Fibroblast of skin of back (primary cell): ENCODE measurements around the gene CNN1. TPM values are rescaled to one million over a fixed set of nuclear protein-coding genes. Genes with fewer than 3 reads are reported as not detected.
A peak's percentile ranks its signal among the peaks of the same experiment; 100 is the strongest.

Source experiments
- DNase-seq: peaks from one replicate; pipeline ENCODE4 v3.0.0-alpha.2; 2013
- polyA plus RNA-seq, 2 experiments: library from polyadenylated mRNA; unstranded; fragments of 120-200 nt; gene quantifications; one replicate each; pipeline ENCODE4 v1.2.1, GENCODE V29; 2013; ENCODE audit not compliant: insufficient read length in 2 of 2

CNN1 gene
- 709 TPM for polyA plus RNA-seq (2013, experiment 1 of 2; ENCODE audit: insufficient read length)
- 970 TPM for polyA plus RNA-seq (2013, experiment 2 of 2; ENCODE audit: insufficient read length)

DNA sequence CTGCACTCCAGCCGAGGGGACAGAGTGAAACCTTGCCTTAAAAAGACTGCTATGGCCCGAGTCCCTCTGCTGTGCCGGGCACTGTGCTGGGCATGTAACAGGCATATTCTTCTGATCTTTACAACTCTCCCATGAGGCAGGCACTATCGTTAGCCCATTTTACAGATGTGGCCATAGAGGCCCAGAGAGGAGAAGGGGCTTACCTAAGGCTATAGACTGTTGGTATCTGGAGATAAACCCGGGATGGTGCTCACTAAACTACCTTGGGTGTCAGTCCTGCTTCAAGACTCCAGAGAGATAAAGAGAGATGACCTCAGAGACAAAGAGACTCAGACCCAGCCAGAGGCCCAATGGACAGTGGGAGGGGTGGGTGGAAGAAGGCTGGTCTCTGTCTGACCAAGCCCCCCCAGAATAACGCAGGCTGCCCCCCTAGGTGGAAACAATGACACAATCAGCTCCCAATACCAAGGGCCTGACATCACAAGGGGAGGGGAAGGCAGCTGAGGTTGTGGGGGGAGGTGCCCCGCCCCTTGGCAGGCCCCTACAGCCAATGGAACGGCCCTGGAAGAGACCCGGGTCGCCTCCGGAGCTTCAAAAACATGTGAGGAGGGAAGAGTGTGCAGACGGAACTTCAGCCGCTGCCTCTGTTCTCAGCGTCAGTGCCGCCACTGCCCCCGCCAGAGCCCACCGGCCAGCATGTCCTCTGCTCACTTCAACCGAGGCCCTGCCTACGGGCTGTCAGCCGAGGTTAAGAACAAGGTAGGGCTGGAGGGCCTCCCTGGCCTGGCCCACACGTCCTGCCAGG lies at the start of gene CNN1:
Gene CNN1, plus strand, starts transcription at position 620 of the 805 bp plus-strand sequence. Its CDS starts 77 bp downstream, at position 697.
- DNase-seq = peak; percentile 97

DNA sequence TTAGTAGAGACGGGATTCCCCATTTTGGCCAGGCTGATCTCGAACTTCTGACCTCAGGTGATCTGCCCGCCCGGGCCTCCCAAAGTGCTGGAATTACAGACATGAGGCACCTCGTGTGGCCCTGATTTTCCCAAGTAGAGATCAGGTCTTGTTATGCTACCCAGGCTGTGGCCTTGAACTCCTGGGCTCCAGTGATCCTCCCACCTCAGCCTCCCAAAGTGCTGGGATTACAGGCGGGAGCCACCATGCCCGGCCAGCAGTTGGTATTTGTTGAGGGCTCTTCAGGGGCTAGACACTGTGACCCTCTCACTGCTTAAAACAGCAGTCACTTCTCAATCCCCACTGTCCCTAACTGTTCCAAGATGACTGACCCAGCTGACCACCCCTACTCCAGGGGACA lies 49.3 kb upstream of the CNN1 start:
- no peak for DNase-seq

DNA sequence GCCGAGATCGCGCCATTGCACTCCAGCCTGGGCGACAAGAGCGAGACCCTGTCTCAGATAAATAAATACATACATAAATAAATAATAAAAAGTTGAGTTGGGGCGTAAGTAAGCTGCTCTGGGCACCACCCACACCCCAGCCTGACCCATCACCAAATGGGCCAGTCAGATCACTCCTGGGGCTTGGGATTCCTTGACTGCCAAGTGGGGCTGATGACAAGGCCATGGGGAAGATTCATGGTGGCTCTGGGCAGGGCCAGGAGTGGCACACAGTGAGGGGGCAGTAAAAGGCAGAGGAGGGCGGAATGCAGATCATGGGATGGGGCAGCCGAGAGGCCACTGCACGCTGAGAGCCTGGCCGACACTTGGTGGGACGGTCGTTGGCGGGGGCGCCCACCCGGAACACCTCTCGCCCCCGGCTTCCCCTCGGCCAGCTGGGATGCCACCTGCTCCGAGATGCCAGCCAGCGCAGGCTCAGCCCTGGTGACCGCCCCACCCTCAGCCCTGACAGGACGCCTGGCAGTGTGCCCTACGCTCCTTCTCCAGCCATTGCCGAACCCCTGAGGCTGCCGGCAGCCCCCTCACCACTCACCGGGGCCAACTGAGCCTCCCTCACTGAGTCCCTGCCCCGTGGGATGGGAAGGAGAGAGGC lies 43.9 kb upstream of the CNN1 start:
- DNase-seq = no peak

DNA sequence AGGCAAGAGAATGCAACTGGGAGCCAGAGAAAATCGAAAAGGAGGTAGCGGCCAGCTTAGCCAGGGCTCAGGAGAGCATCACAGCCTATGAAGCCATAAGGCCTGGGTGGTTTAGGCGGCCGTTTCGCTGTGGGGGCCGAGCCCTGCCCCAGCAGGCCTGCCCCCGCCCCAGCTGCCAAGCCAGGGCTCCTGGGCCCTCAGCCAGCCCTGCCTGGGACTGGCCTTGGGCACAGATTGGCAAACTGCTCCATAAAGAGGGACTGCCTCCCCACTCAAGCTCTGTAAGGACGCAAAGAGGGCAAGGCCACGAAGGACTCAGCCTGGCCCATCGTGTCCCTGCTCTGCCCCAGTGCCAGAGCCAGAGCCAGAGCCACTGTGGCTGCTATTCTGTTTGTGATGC lies 43.2 kb upstream of the CNN1 start:
- no peak for DNase-seq

DNA sequence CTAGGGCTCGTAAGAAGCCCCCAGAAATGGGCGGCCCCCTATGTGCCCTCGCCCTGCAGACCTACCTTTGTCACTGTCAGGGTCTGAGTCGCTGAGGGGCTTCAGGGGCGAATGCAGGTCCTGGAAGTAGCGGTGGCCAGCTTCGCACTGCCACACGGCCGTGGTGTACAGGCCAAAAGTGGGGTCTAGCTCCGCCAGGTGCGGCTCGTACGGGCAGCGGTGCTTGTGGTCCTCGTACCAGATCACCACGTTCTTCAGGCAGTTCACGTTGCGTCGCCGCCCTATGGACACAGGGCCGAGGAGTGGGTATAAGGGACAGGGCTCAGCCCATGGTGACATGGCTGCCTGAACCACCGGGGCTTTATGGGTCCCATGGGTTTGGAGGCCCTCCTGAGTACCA lies 42.8 kb upstream of the CNN1 start:
- DNase-seq = no peak

DNA sequence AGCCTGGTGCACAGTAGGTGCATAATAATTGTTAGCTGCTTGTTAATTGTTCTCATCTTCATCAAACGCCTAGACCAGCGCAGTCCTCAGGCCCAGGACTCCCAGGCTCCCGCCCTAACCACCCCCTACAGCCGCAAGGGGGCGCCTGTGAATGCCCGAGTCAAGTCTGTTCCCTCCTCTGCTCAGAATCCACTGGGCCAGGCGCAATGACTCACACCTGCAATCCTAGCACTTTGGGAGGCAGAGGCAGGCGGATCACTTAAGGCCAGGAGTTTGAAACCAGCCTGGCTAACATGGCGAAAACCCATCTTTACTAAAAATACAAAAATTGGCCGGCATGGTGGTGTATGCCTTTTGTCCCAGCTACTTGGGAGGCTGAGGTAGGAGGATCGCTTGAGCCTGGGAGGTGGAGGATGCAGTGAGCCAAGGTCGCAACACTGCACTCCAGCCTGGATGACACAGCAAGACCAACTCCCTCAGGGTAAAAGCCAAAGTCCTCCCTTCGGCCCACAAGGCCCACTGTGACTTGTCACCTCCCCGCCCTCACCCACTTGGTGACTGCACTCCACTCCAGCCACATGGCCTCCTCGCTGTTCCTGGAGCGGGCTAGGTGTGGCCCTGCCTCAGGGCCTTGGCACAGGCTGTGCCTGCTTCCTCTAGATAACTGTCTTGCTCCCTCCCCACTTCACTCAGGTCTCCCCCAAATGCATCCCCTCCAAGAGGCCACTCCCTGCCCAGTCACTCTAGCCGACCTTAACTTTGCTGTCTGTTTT lies 42.1 kb upstream of the CNN1 start:
- DNase-seq = peak; percentile 85

DNA sequence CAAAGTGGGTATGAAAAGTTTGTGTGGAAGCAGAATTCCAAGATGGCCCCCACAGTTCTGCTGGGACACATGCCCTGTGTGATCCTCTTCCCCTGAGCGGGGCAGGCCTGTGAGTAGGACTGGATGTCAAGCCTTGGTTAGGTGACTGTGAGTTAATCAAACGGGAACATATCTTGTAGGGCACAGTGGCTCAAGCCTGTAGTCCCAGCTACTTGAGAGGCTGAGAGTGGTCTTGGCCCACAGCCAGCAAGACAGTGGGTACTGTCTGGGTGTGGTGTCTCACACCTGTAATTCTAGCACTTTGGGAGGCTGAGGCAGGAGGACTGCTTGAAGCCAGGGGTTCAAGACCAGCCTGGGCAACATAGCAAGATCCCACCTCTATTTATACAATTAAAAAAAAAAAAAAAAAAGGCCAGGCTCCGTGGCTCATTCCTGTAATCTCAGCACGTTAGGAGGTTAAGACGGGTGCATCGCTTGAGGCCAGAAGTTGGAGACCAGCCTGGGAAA lies 39.4 kb upstream of the CNN1 start:
- no peak for DNase-seq

DNA sequence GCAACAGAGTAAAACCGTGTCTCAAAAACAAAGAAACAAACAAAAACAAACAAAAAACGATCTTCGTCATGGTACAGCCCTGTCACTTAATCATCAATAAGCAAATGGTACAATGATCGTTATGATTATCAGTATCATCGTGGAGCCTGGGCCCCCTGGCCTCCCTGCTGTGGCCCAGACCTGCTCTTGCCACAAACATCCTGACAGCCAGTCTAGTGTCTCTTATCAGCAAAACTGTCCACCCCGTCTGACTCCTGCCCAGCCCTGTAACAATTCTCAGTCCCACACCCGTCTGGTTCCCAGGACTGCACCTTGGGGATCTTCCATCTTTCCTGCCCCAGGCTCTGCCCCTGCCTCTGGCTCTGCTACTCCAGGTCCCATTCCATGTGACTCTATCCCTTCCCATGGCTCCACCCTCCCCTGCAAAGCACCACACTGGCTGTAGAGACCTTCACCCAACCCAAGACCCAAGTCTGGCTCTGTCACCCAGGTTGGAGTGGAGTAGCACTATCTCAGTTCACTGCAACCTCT lies 38.7 kb upstream of the CNN1 start:
- no peak for DNase-seq

DNA sequence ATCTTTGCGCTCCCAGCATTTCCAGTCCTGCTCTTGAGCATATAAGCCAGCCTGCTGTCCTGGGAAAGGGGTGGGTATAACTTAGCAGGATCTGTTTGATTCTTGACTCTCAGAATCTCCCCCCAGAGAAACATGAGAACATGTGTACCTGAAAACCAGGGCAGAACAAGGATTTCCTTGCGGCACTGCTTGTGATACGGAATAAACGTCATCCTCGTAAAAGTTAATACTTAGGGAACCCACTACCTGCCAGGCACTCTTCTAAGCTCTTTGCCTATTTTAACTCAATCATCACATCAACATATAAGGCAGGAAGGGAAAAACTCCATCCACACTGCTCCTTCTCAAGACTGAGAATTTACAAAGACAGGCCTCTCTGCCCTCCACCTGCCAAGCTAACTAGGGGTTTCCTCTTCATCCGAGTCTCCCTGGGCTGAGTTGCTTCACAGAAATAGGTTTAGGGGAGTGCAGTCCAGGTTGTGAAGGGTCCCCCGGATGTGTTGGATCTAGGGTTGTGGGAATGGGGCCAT lies 34.1 kb upstream of the CNN1 start:
- no peak for DNase-seq

DNA sequence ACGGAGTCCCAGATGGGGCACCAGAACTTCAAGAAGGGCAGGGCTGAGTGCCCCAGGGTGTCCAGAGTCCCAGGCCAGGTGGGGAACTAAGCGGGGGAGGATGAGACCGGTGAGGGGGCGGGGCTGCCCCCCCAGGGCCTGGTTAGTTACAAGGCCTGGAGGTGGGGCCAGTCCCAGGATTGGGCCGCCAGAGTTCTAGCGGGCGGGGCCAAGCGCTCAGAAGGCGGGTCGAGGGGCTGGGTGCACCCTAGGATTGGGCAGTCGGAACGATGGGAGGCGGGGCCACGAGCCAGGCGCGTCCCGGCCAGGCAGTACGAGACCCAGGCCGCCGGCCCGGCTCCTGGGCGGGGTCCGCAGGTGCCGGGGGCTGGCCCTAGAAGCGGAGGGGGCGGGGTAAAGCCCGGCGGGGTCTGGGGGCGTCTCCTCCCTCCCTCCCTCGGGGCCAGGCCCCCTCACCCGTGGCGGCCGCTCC lies 33.6 kb upstream of the CNN1 start:
- peak; percentile 94 for DNase-seq

DNA sequence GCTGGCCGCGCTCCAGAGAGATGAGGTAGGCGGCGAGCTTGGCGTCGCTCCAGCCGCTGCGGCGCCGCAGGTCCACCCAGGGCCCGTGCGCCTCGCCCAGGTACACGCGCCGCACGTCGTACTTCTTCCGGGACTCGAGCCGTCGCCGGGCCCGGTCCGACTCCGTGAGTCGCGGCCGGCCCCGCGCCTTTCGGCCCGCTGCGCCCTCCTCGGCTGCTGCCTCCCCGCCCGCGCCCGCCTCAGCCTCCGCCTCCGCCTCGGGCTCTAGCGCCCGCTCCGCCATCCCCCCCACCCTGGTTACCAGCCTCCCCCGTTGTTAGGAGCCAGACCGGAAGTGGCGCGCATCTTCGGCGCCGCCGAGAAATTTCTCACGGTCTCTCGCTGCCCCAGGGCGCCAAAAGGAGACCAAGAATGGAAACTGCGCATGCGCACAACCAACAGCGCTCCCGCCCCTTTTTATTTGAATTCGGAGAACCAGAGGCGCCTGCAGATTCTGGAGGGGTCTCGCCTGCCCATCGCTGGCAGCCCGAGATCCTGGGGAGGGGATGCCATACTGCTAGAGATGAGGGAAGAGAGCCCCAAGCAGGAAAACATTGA lies 33.0 kb upstream of the CNN1 start, which contains the start of gene ZNF653:
Gene ZNF653, minus strand, starts transcription at position 336 of the 597 bp plus-strand sequence. Its CDS starts 53 bp downstream, at position 283.
- peak; percentile 95 for DNase-seq

DNA sequence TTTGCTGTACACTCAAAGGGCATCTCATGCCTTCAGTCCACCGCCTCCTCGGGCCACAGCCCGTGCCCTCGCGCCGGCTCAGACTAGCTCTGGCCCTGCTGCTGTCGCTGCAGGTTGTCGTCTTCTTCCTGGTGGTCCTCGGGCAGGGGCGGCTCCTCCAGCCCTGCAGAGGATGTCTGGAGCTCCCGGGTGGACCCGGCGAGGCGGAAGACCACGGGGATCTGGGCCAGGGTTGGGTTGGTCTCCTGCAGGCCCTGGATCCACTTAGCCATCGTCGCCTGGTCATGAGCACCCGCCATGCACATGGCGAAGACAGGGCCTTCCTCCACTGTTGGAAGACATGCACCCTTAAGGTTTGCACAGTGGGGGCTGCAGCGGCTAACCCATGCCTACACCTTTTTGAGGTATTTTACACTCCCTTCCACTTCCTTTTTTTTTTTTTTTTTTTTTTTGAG lies 32.5 kb upstream of the CNN1 start:
- DNase-seq = no peak

DNA sequence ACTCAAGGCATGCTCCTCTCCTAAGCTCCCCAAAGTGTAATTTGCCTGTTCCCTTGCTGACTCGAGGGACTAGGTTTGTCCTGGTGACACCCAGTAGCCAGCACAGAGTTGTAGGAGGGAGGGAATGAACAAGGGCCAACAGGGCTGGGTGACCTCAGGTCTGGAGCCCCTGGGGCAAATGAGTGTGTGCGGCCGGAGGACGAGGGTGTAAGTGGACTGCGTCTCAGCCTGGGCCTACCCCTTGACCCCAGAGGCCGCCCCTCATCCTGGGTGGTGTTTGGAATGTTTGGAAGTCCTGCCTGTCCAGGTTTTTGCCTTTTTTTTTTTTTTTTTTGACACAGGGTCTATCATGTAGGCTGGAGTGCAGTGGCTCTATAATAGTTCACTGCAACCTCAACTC lies 31.7 kb upstream of the CNN1 start:
- DNase-seq = no peak

DNA sequence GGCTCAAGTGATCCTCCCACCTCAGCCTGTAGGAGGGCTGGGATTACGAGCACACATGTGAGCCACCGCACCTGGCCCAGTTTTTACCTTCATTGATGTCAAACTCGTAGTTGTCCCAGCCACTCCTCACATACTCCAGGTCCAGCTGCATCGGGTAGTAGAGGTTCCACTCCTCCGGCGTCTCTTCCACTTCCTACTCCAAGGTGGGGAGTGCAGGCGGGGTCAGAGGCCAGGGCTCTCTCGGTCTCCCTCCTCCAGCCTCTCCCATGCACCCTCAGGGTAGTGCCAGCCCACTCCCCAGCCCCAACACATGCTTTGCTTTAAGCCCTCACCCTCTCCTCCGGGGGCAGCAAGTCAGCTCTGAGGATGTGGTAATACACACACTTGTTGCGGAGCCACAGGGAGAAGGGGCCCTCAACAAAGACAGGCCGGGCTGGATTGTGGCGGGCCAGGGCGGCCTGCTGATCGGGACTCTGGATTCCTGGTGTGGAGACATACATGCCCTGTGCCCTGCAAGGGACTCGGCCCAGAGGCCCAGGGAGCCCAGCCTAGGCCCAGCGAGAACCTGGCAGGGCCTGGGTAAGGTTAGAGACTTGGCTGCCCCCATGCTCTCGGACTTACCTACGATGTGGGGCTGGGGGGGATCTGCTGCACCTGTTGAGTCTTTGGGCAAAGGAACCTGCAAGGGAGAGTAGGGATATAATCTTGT lies 31.1 kb upstream of the CNN1 start:
- no peak for DNase-seq

DNA sequence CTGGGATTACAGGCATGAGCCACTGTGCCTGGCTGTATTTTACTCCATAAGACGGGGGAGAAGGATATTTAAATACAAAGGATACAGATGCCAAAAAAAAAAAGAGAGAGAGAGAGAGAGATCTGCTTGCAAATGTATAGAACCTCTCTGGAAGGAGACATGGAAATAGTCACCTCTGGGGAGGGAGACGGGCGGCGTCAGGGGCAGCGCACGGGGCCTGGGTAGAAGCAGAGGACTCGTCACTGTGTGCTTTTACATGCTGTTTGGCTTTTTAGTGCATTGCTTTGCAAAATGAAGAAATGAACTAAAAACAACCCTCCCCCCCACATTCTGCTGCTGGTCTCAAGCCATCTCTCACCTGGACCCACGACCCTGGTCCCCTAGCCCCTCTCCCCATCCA lies 28.2 kb upstream of the CNN1 start:
- no peak for DNase-seq

DNA sequence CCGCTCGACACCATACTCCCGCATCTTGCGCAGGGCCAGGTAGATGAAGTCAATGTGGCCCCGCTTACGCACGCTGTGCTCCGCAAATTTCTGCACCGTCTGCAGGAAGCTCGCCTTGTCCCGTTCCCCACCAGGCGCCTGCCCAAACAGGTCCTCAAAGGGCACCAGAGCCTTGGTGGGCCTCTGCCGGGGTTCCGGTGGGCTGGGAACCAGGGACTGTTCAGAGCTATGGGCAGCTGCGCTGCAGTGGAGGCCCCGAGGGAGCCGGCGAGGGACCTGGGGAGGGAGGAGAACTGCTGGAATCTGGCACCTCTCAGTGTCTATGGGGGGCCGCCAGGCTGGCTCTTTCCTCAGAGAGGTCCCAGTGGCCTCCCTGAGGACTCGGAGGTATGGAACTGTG lies 24.7 kb upstream of the CNN1 start:
- DNase-seq = no peak

DNA sequence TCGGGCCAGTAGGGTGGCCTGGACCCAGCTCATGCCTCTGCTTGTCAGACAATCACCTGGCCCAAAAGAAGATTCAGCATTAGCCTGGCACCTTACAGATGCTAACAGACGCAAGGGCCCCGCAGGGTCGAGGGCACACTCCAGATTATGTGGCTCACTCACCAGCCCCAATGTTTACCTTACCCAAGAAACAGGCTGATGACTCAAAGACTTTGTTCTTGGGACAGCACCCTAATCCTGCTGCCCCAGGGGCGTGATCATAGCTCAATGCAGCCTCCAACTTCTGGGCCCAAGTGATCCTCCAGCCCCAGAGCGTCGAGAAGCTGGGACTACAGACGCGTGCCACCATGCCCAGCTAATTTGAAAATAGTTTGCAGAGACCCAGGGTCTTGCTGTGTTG lies 19.5 kb upstream of the CNN1 start:
- DNase-seq = no peak

DNA sequence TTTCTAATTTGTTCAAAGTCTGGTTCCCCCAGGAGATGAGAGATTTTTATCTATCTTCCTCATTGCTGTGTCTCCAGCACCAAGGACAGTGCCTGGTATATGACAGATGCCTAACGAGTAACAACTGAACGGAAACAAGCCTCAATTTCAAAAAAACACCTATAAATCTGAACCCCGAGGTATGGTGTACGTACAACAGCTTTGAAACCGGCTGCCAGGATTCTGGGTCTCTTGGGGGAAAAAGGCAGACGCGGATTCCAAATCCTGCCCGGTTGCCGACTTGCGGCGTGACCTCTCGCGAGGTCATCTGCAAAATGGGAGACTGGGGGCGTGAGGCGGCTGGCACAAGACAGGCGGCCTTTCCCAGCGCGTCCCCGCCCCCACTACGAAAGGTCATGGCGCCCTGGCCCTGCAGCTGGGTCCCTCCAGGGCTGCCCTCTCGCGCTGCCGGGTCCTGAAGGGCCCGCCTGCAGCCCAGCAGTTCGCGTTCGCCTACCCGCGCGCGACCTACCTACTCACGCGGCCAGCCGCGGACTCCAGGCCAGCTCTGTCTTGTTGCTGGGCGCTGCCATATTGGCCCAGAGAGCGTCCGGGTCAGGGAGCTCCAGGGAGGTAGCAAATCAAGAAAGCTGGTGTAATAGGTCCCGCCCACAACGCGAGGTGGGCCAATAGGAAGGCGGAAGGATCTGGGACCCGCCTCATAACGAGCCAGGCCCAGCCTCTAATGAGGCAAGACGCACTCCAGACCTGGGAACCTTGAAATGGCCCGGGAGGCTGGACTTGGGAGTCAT lies 9.9 kb upstream of the CNN1 start, which contains the start of gene ECSIT:
Gene ECSIT, minus strand, starts transcription at position 584 of the 791 bp plus-strand sequence. CDS start 9,964 bp downstream, outside the sequence.
- DNase-seq = peak; percentile 99

DNA sequence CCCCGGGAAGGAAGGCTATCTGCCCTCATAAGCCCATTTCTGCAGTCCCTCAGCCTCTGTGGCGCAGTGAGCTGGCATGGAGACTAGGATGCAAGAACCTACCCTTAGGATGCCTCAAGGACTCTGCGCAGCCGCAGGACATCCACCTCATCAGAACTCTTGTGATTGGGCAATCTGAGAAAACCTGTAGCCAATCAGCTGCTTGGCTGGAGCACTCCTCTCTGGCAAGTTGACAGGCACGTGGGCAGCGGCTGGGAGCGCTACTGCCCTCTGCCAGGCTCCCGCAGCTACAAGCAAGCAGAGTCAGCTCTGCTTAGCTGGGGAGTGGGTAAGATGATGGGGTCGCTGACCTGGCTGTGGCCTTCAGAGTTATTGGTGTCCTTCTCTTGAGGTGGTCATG lies 8.2 kb upstream of the CNN1 start:
- peak; percentile 82 for DNase-seq

DNA sequence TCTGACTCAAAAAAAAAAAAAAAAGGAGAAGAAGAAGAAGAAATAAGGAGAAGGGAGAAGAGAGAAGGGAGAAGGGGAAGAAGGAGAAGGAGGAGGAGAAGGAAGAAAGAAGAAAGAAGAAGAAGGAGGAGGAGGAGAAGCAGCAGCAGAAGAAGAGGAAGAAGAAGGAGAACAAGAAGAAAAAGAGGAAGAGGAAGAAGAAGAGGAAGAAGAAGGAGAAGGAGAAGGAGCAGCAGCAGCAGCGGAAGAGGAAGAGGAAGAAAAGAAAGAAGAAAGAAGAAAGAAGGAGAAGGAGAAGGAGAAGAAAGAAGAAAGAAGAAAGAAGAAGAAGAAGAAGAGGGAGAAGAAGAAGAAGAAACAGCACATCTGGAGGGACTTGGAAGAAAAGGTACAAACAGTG lies 4.1 kb upstream of the CNN1 start:
- DNase-seq = no peak
